Keratinocyte (primary cell): ENCODE data around the gene PKD1. TPM values are rescaled to one million over a fixed set of nuclear protein-coding genes. Genes with fewer than 3 reads are reported as not detected.

ENCODE experiments used
- DNase-seq: peaks from one replicate; pipeline ENCODE4 v3.0.0-alpha.2; 2011; ENCODE audit warnings: low read depth, missing footprints, low spot score
- FAIRE-seq: peaks from 2 replicates; lab custom pipeline; 2011; peaks lifted over from hg19 to GRCh38; lab: Jason Lieb, UNC
- H2AFZ ChIP-seq: 2 replicates; pipeline ENCODE4 v1.6.0; 2012; ENCODE audit warnings: low read length, control low read depth, inconsistent platforms; ENCODE audit not compliant: control insufficient read depth
- H3K27ac ChIP-seq: 2 replicates; pipeline ENCODE4 v1.5.1; 2011; ENCODE audit warnings: low read length; ENCODE audit not compliant: control insufficient read depth, insufficient read depth
- H3K27me3 ChIP-seq: 3 replicates; pipeline ENCODE4 v1.6.0; 2011; ENCODE audit warnings: low read length; ENCODE audit not compliant: control insufficient read depth, insufficient read depth; ENCODE audit errors: extremely low read depth
- H3K36me3 ChIP-seq, 2 experiments: 2 replicates in 1 of 2; 3 replicates in 1 of 2; pipeline ENCODE4 v1.5.1; 2011; ENCODE audit warnings: low read length in 2 of 2, mild to moderate bottlenecking in 1 of 2; ENCODE audit not compliant: control insufficient read depth in 2 of 2, insufficient read depth in 2 of 2; ENCODE audit errors: extremely low read depth in 1 of 2
- H3K4me1 ChIP-seq: 3 replicates; pipeline ENCODE4 v1.5.1; 2011; ENCODE audit warnings: low read length; ENCODE audit not compliant: control insufficient read depth, insufficient read depth; ENCODE audit errors: extremely low read depth
- H3K4me2 ChIP-seq: 3 replicates; pipeline ENCODE4 v1.6.0; 2011; ENCODE audit warnings: low read depth, low read length; ENCODE audit not compliant: control insufficient read depth, insufficient read depth; ENCODE audit errors: extremely low read depth
- H3K4me3 ChIP-seq, 3 experiments: fragments of 200-600 bp in 1 of 3; sonication (generic) in 1 of 3; 2 replicates in 2 of 3; 3 replicates in 1 of 3; pipeline ENCODE4 v1.5.1; 2011 to 2016; ENCODE audit warnings: low read length in 3 of 3, mild to moderate bottlenecking in 3 of 3, control low read depth in 2 of 3, inconsistent platforms in 1 of 3, low read depth in 1 of 3, mixed read lengths in 1 of 3, mixed run types in 1 of 3, moderate library complexity in 1 of 3; ENCODE audit not compliant: control insufficient read depth in 2 of 3, insufficient read depth in 2 of 3; ENCODE audit errors: extremely low read depth in 1 of 3
- H3K79me2 ChIP-seq: 2 replicates; pipeline ENCODE4 v1.6.0; 2012; ENCODE audit warnings: low read length; ENCODE audit not compliant: control insufficient read depth, insufficient read depth
- H3K9ac ChIP-seq: 3 replicates; pipeline ENCODE4 v1.6.0; 2011; ENCODE audit warnings: low read length; ENCODE audit not compliant: control insufficient read depth, insufficient read depth; ENCODE audit errors: extremely low read depth
- H3K9me1 ChIP-seq: 3 replicates; pipeline ENCODE4 v1.6.0; 2011; ENCODE audit warnings: low read length; ENCODE audit not compliant: control insufficient read depth, insufficient read depth; ENCODE audit errors: extremely low read depth
- H3K9me3 ChIP-seq: 2 replicates; pipeline ENCODE4 v1.5.1; 2012; ENCODE audit warnings: low read depth, low read length; ENCODE audit not compliant: control insufficient read depth
- H4K20me1 ChIP-seq: 3 replicates; pipeline ENCODE4 v1.6.0; 2011; ENCODE audit warnings: low read length; ENCODE audit not compliant: control insufficient read depth, insufficient read depth; ENCODE audit errors: extremely low read depth
- CTCF ChIP-seq, 3 experiments: IDR thresholded peaks in 1 of 3; conservative IDR thresholded peaks in 1 of 3; optimal IDR thresholded peaks in 1 of 3; 2 replicates in 2 of 3; 3 replicates in 1 of 3; pipeline versions ENCODE3 to v1.5.1; 2011; ENCODE audit warnings: low read length in 3 of 3, mild to moderate bottlenecking in 3 of 3, moderate library complexity in 2 of 3, control low read depth in 1 of 3, inconsistent platforms in 1 of 3; ENCODE audit not compliant: insufficient read depth in 2 of 3; ENCODE audit errors: extremely low read depth in 1 of 3
- EZH2 ChIP-seq: IDR thresholded peaks from one replicate; pipeline ENCODE4 v1.6.1; 2012; ENCODE audit warnings: inconsistent platforms, mild to moderate bottlenecking, low read length, moderate library complexity
- dilution Hi-C: fragments of 300-500 bp; cut with MboI; formaldehyde crosslinking; loops from one replicate; pipeline ENCODE4 v1.7.0; 2020; ENCODE audit warnings: low sequenced_read_pairs; ENCODE audit not compliant: extremely low pct_ligation_motif_present
- polyA plus RNA-seq, 5 experiments: library from polyadenylated mRNA; depleted of rRNA in 3 of 5; stranded (reverse) in 3 of 5; stranded (forward) in 1 of 5; unstranded in 1 of 5; fragments of >200 nt; gene quantifications; 1 replicate in 1 of 5; 2 replicates in 3 of 5; 3 replicates in 1 of 5; pipeline versions ENCODE4 v1.2.1 to v1.2.3, GENCODE V29; 2011 to 2012; ENCODE audit warnings: missing spikeins in 2 of 5, low read depth in 1 of 5, low replicate concordance in 1 of 5

PKD1 gene
- polyA plus RNA-seq, 1 donor (not counting 4 experiments of a cell fraction or from before 2014, with no cell fraction given): 10.6 TPM

- Histone ChIP-seq H3K9me3 (no peaks in the 10 kb centered on the region), H2AFZ (no peak overlapping the region), H3K36me3 (peaks cover 27 to 31% of the 10 kb centered on the region in 2 experiments), H4K20me1 (no peaks in the 10 kb centered on the region), H3K9me1 (no peaks in the 10 kb centered on the region), H3K4me3 (no peak overlapping the region), H3K27ac (no peak overlapping the region), H3K79me2 (no peaks in the 10 kb centered on the region), H3K4me1 (peaks cover 15% of the 10 kb centered on the region), H3K27me3 (no peaks in the 10 kb centered on the region), H3K4me2 (peak overlapping the region; percentile 49), H3K9ac (no peak overlapping the region)
- FAIRE-seq (no peak), DNase-seq (no peak)
- TF ChIP-seq EZH2 (no peak), CTCF (optimal IDR thresholded peaks at IDR 0.05 in 1 of 3, IDR thresholded peaks at IDR 0.05 in 1 of 3, conservative IDR thresholded peaks at IDR 0.05 in 1 of 3; ENCODE audit: extremely low read depth in 1 of 3, insufficient read depth in 2 of 3, low read length in 3 of 3) (no peak)
- dilution Hi-C loops: no loop called here
These were observed 56.3 kb downstream of the PKD1 start for GRCh38 chr16:2079311-2079800.

GRCh38 chr16:2078691-2079090 is 57.0 kb downstream of the PKD1 start:
- H3K27ac ChIP-seq: peak overlapping the region; percentile 4
- no peak for TF ChIP-seq CTCF (optimal IDR thresholded peaks at IDR 0.05 in 1 of 3, IDR thresholded peaks at IDR 0.05 in 1 of 3, conservative IDR thresholded peaks at IDR 0.05 in 1 of 3; ENCODE audit: extremely low read depth in 1 of 3, insufficient read depth in 2 of 3, low read length in 3 of 3)
- no peak for TF ChIP-seq EZH2
- H3K4me3 ChIP-seq: peak overlapping the region in 1 of 3 experiments; percentile 19
- H3K4me1 ChIP-seq: peaks cover 15% of the 10 kb centered on the region
- FAIRE-seq: peak; percentile 48
- H3K9ac ChIP-seq: peak overlapping the region; percentile 15
- peak overlapping the region; percentile 49 for H3K4me2 ChIP-seq
- no peaks in the 10 kb centered on the region for H4K20me1 ChIP-seq
- no peaks in the 10 kb centered on the region for H3K79me2 ChIP-seq
- dilution Hi-C loops: no loop called here
- no peaks in the 10 kb centered on the region for H3K9me3 ChIP-seq
- no peaks in the 10 kb centered on the region for H3K9me1 ChIP-seq
- no peak overlapping the region for H2AFZ ChIP-seq
- H3K27me3 ChIP-seq: no peaks in the 10 kb centered on the region
- DNase-seq: no peak
- H3K36me3 ChIP-seq: peaks cover 27 to 34% of the 10 kb centered on the region in 2 experiments
